ENCODE measurements around the gene LSM12. TPM values are rescaled to one million over a fixed set of nuclear protein-coding genes. Genes with fewer than 3 reads are reported as not detected.

LSM12 gene
- polyA plus RNA-seq, 4 donors: 38.6 to 43.5 (median 40.2) TPM

DNA sequence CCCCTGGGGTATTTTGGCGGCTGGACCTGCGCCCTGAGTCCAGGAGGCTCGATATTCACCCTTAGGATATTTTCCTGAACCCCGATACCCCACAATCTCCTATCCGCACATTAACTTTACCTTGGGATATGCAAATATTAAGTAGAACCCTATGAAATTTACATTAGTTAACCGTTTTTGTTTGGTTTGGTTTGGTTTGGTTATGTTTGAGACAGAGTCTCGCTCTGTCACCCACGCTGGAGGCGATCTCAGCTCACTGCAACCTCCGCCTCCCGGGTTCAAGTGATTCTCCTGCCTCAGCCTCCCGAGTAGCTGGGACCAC is 71.4 kb downstream of the LSM12 start:
- no peak for DNase-seq (ENCODE audit: low read depth in 4 of 4, low spot score in 2 of 4)

GRCh38 chr17:43994272-43995149 is 72.0 kb downstream of the LSM12 start:
- DNase-seq (ENCODE audit: low read depth in 4 of 4, low spot score in 2 of 4): no peak

GRCh38 chr17:43992641-43993040 is 73.8 kb downstream of the LSM12 start:
- no peak for DNase-seq (ENCODE audit: low read depth in 4 of 4, low spot score in 2 of 4)

GRCh38 chr17:43988301-43988700 is 78.2 kb downstream of the LSM12 start:
- DNase-seq (ENCODE audit: low read depth in 4 of 4, low spot score in 2 of 4): no peak

DNA sequence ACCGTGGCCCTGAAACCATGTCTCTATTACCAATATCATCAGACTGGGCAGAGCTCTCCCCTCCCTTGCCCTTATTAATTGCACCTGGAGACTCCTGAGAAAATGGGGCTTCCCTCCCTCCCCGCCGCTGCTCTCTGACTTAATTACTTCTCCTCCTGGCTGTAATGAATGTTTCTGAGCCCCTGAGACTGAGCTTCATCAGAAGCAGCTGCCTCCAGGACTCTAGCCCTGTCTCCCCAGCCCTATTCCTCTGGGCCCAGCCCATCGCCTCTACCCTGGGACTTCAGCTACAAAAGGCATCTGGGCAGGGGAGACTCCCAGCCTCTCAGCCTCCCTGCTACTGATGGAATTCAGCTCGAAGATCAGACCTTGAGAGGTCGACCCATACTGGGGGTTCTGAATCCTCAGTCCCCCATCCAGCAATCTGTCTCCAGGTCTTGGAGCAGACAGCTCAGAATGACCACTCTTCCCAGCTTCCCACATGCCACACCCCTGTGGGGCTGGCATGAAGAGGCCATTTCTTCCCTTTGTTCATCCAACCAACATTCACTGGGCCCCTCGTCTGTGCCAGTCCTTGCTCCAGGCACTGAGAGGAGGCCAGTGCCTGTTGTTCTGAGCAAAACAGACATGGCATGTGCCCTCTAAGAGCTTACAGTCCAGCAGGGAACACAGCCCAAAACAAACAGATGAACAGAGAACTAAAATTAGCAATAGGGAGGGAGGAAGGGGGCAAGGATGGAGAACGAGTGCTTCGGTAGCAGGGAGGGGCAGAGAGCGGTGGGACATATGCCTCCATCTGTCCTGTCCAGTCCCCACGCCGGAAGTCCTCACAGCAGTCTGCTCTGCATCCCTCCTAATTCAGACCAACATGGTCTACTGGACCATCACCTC is 79.1 kb downstream of the LSM12 start:
- no peak for DNase-seq (ENCODE audit: low read depth in 4 of 4, low spot score in 2 of 4)

GRCh38 chr17:43986225-43986981 is 80.1 kb downstream of the LSM12 start:
- DNase-seq (ENCODE audit: low read depth in 4 of 4, low spot score in 2 of 4): no peak

DNA sequence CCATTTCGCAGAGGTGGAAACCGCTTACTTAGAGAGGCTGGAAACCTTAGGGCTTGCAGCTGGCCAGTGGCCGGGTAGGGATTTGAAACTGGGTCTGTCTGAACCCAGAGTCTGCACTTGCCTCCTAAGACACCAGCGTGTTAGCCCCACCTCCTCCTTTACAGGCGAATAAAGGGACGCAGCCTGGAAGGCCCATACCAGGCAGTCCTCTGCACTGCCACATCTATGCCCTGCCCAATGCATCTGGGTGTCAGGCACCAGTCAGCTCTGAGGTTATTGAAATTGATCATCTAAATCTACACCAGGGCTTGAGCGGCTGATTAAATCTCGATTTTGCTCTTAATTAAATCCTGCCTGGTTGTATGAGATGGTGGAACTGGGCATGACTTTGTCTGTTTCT is 82.0 kb downstream of the LSM12 start:
- DNase-seq (ENCODE audit: low read depth in 4 of 4, low spot score in 2 of 4): no peak

Other genes starting within 250 kb of the LSM12 start
- 10 to 100 TPM in 2 of 4 donors, 1 to 10 TPM in 2; 6.2 to 15.9 (median 11.8) TPM for gene MPP3, start 233.5 kb downstream of the LSM12 start, polyA plus RNA-seq (ENCODE audit: insufficient read length in 4 of 4)
- gene CD300LG, start 219.5 kb downstream of the LSM12 start, polyA plus RNA-seq (ENCODE audit: insufficient read length in 4 of 4): 1 to 10 TPM in 1 of 4 donors, under 1 TPM in 3; 0.66 to 1.3 (median 0.86) TPM
- 1 to 10 TPM; 4.7 to 7.6 (median 7.2) TPM for gene MPP2, start 159.1 kb downstream of the LSM12 start, polyA plus RNA-seq (ENCODE audit: insufficient read length in 4 of 4)
- gene PPY, start 124.2 kb downstream of the LSM12 start, polyA plus RNA-seq (ENCODE audit: insufficient read length in 4 of 4): under 1 TPM in 1 of 4 donors, not detected in 3; 0.52 TPM
- under 1 TPM; 0.21 to 0.33 (median 0.24) TPM for gene PYY, start 112.7 kb downstream of the LSM12 start, polyA plus RNA-seq (ENCODE audit: insufficient read length in 4 of 4)
- 1 to 10 TPM; 3.3 to 3.9 (median 3.5) TPM for gene NAGS, start 62.0 kb downstream of the LSM12 start, polyA plus RNA-seq (ENCODE audit: insufficient read length in 4 of 4)
- 10 to 100 TPM; 40.7 to 48.5 (median 46.9) TPM for gene TMEM101, start 51.7 kb downstream of the LSM12 start, polyA plus RNA-seq (ENCODE audit: insufficient read length in 4 of 4)
- gene G6PC3, start 4.1 kb upstream of the LSM12 start, polyA plus RNA-seq (ENCODE audit: insufficient read length in 4 of 4): 100 to 1,000 TPM in 1 of 4 donors, 10 to 100 TPM in 3; 73.2 to 104 (median 83.4) TPM
- gene HDAC5, start 57.0 kb upstream of the LSM12 start, polyA plus RNA-seq (ENCODE audit: insufficient read length in 4 of 4): 10 to 100 TPM; 45.7 to 66.1 (median 52.1) TPM
- gene HROB, start 75.3 kb upstream of the LSM12 start, polyA plus RNA-seq (ENCODE audit: insufficient read length in 4 of 4): 1 to 10 TPM; 3.7 to 5.8 (median 5.0) TPM
- 1 to 10 TPM; 1.7 to 4.8 (median 3.1) TPM for gene ASB16, start 104.0 kb upstream of the LSM12 start, polyA plus RNA-seq (ENCODE audit: insufficient read length in 4 of 4)
- gene TMUB2, start 120.3 kb upstream of the LSM12 start, polyA plus RNA-seq (ENCODE audit: insufficient read length in 4 of 4): 10 to 100 TPM; 42.9 to 54.2 (median 51.6) TPM
- gene ATXN7L3, start 133.2 kb upstream of the LSM12 start, polyA plus RNA-seq (ENCODE audit: insufficient read length in 4 of 4): 10 to 100 TPM; 63.4 to 70.7 (median 67.5) TPM
- gene UBTF, start 153.0 kb upstream of the LSM12 start, polyA plus RNA-seq (ENCODE audit: insufficient read length in 4 of 4): 100 to 1,000 TPM; 124 to 142 (median 130) TPM
- gene SLC4A1, start 201.5 kb upstream of the LSM12 start, polyA plus RNA-seq (ENCODE audit: insufficient read length in 4 of 4): 10 to 100 TPM in 2 of 4 donors, 1 to 10 TPM in 2; 6.6 to 23.4 (median 10.3) TPM
- gene RUNDC3A, start 241.9 kb upstream of the LSM12 start, polyA plus RNA-seq (ENCODE audit: insufficient read length in 4 of 4): 1 to 10 TPM; 1.5 to 2.8 (median 1.7) TPM